CD4-positive, alpha-beta T cell treated with Interleukin-6 at 100 ng/mL for 8 hours (primary cell): ENCODE data around the gene RPA3.

Experiments
- DNase-seq: peaks from one replicate; pipeline ENCODE4 v3.0.0-alpha.2; 2020; ENCODE audit warnings: mixed read lengths, low spot score

Gene RPA3

GRCh38 chr7:7607010-7607409, 111.4 kb downstream of the RPA3 start:
- no peak for DNase-seq

GRCh38 chr7:7596176-7596575, 122.2 kb downstream of the RPA3 start:
- DNase-seq: no peak

GRCh38 chr7:7595451-7595850, 123.0 kb downstream of the RPA3 start:
- peak; percentile 8 for DNase-seq
